ENCODE results near the gene GALP.

GALP gene

DNA sequence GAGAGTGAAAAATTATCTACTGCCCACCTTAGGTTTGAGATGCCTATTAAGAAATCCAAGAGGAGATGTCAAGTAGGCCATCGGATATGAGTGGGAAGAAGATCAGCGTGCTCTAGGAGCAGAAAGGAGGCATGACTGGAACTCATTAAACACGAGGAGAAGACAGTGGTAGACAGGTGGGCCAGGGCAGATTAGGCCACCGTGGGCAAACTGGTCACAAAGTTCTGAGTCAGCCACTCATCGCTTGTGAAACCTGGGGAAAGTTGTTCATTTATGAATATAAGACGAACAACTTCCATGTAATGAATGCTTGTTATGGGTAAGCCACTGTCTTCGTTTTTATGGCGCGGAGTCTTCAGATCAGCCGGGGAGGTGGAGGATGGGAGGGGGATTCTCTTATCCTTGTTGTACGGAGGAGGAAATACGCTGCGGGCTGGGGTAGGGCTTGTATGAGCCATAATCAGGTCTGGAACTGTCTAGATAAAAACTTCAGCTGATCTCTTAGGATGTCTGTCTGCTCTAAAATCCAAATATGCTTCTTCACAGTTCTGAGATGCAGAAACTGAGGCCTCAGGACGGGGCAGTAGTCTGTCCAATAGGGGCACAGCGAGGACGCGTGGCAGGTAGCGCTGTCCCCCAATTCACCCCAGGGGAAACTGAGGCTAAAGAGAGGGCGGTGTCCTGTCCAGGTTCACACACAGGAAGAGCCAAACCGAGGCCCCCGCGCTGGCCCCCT is 35.8 kb upstream of the GALP start:
- Histone ChIP-seq H2AFZ (peak overlapping the region; percentile 88), H3K27ac (peak overlapping the region; percentile 88), H3K9me3 (ENCODE audit: control insufficient read depth, low read length) (no peaks in the 10 kb centered on the region), H3K27me3 (ENCODE audit: control insufficient read depth, insufficient read depth, low read length) (no peaks in the 10 kb centered on the region), H3K4me3 (ENCODE audit: low read depth, low read length) (peak overlapping the region; percentile 67), H3K36me3 (ENCODE audit: control insufficient read depth, insufficient read depth, low read length) (no peaks in the 10 kb centered on the region), H3K9ac (peak overlapping the region; percentile 50), H3K79me2 (no peaks in the 10 kb centered on the region), H3K4me1 (no peaks in the 10 kb centered on the region), H3K4me2 (ENCODE audit: low read length) (peak overlapping the region; percentile 88)
- TF ChIP-seq, protein P1, sequence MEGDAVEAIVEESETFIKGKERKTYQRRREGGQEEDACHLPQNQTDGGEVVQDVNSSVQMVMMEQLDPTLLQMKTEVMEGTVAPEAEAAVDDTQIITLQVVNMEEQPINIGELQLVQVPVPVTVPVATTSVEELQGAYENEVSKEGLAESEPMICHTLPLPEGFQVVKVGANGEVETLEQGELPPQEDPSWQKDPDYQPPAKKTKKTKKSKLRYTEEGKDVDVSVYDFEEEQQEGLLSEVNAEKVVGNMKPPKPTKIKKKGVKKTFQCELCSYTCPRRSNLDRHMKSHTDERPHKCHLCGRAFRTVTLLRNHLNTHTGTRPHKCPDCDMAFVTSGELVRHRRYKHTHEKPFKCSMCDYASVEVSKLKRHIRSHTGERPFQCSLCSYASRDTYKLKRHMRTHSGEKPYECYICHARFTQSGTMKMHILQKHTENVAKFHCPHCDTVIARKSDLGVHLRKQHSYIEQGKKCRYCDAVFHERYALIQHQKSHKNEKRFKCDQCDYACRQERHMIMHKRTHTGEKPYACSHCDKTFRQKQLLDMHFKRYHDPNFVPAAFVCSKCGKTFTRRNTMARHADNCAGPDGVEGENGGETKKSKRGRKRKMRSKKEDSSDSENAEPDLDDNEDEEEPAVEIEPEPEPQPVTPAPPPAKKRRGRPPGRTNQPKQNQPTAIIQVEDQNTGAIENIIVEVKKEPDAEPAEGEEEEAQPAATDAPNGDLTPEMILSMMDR (IDR thresholded peaks at IDR 0.05): no peak

DNA sequence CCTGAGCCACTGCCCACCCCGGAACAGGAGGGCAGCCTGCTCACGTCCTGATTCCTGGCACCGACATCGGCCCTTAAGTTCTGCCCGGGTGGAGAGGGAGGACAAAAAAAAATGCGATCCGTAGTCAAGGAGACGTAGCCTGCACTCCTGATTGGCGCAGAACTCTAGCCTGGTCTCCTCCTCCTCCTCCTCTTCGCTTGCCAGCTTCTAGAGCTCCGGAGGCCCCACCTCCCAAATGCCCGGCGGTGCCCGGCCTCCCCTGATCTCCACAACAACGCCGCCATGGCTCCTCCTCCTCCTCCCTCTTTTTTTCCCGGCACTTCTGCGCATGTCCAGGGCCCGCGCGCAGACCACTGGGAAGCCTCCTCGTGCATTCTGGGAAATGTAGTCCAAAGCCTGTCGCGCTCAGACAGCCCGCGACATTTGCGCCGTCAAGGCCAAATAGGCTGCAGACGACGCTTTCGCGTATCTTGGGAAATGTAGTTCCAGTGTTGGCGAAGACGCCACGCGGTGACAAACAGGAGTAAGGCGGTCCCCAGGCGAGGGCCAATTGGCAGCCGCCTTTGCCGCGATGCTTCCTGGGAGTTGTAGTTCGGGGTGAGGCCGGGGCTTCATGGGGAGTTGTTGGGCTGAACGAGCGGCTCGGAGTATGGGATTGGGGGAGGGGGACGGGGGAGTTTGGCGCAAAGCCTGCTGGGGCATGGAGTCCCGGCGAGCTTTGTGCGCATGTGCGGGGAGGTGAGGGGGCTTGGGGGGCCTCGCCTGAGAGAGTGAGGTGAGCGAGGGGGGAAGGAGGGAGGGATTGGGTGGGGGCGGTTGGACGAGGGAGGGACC is 35.0 kb upstream of the GALP start, which contains the start of gene ZNF444:
Gene ZNF444 (plus strand): TSS at position 705 of the 834 bp plus-strand sequence. CDS start 5,625 bp downstream, outside the sequence.
- Histone ChIP-seq H3K4me2 (ENCODE audit: low read length) (peak within 1 kb of the TSS; percentile 88), H3K79me2 (no peaks in the 10 kb centered on the region), H2AFZ (peak within 1 kb of the TSS; percentile 88), H3K4me3 (ENCODE audit: low read depth, low read length) (peak within 1 kb of the TSS; percentile 67), H3K9me3 (ENCODE audit: control insufficient read depth, low read length) (no peaks in the 10 kb centered on the region), H3K9ac (peak within 1 kb of the TSS; percentile 50), H3K4me1 (no peaks in the 10 kb centered on the region), H3K36me3 (ENCODE audit: control insufficient read depth, insufficient read depth, low read length) (no peaks in the 10 kb centered on the region), H3K27me3 (ENCODE audit: control insufficient read depth, insufficient read depth, low read length) (no peaks in the 10 kb centered on the region), H3K27ac (peak within 1 kb of the TSS; percentile 88)
- TF ChIP-seq, protein P1 (IDR thresholded peaks at IDR 0.05): no peak

DNA sequence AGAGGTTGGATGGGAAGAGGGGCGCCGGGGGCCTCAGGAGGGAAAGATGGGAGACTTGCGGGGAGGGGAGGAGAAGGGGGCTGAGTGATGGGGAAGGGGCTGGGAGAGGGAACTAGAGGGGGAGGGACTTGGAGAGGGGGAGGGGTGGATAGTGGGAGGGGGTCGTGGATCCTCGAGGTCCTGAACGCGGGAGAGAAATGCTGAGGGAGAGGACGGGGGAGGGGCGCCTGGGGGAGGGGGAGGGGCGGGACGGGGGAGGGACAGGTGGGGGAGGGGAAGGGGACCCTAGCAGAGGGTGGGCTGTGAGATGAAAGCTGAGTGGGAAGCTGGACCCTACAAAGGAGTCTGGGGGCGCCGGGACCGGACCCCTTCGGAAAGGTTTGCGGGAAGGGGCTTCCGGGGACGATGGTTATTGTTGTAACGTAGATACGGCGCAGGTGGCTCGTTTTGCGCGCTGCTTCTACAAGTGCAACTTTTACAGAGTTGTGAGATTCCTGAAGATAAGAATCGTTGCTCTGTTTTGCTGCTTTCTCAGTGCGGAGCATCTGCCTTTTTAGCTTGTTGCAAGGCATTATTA is 34.3 kb upstream of the GALP start:
- no peaks in the 10 kb centered on the region for H3K79me2 ChIP-seq
- no peak overlapping the region for H3K9ac ChIP-seq
- H2AFZ ChIP-seq: peak overlapping the region; percentile 88
- peak overlapping the region; percentile 88 for H3K27ac ChIP-seq
- H3K4me1 ChIP-seq: no peaks in the 10 kb centered on the region
- H3K9me3 ChIP-seq (ENCODE audit: control insufficient read depth, low read length): no peaks in the 10 kb centered on the region
- no peaks in the 10 kb centered on the region for H3K27me3 ChIP-seq (ENCODE audit: control insufficient read depth, insufficient read depth, low read length)
- peak overlapping the region; percentile 57 for H3K4me2 ChIP-seq (ENCODE audit: low read length)
- peak overlapping the region; percentile 67 for H3K4me3 ChIP-seq (ENCODE audit: low read depth, low read length)
- TF ChIP-seq, protein P1 (IDR thresholded peaks at IDR 0.05): no peak
- H3K36me3 ChIP-seq (ENCODE audit: control insufficient read depth, insufficient read depth, low read length): no peaks in the 10 kb centered on the region

DNA sequence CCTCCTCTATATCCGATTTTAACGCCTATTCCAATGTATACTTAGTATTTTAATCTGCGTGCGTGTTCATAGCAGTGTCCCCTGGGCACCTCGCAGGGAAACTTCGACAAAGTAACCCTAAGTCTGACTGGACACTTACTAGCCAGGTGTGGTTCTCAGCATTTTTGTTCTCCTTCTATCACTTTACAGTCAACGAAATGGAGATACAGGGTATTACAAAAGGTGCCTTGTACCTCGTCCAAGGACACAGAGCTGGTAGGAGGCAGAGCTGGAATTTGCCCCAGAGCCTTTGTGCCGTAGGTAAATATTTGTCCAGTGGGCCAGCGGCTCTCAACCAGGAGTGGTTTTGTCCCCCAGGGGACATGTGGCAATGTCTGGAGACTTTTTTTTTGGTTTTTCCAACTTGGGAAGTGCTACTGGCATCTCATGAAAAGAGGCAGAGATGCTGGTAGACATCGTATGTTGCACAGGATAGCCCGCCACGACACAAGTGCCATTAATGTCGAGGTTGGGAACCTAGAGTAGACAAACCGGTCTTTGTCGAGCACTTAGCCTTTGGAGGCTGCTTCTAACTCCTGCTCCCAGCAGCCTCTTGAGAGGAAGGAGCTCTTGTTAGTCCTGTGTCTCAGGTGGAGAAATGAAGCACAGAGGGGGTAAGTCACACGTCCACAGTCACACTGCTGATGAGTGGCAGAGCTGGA is 33.6 kb upstream of the GALP start:
- Histone ChIP-seq H2AFZ (peak overlapping the region; percentile 73), H3K36me3 (ENCODE audit: control insufficient read depth, insufficient read depth, low read length) (no peaks in the 10 kb centered on the region), H3K9me3 (ENCODE audit: control insufficient read depth, low read length) (no peaks in the 10 kb centered on the region), H3K9ac (no peak overlapping the region), H3K27me3 (ENCODE audit: control insufficient read depth, insufficient read depth, low read length) (no peaks in the 10 kb centered on the region), H3K4me1 (no peaks in the 10 kb centered on the region), H3K79me2 (no peaks in the 10 kb centered on the region), H3K4me2 (ENCODE audit: low read length) (peak overlapping the region; percentile 57), H3K27ac (peak overlapping the region; percentile 61), H3K4me3 (ENCODE audit: low read depth, low read length) (peak overlapping the region; percentile 67)
- TF ChIP-seq, protein P1 (IDR thresholded peaks at IDR 0.05): no peak

Measured in parathyroid adenoma (tissue), 2 donors.